G401 (cell line): ENCODE measurements around the gene SELENOO. TPM values are rescaled to one million over a fixed set of nuclear protein-coding genes. Genes with fewer than 3 reads are reported as not detected.

Source experiments
- DNase-seq: peaks from one replicate; pipeline ENCODE4 v3.0.0-alpha.2; 2015; ENCODE audit warnings: low spot score
- in situ Hi-C: cut with HindIII; loops from 2 replicates; pipeline ENCODE4 v1.10.0; 2016; ENCODE audit warnings: low sequenced_read_pairs, mixed read lengths
- total RNA-seq: library from RNA; depleted of rRNA; stranded (reverse); fragments of >200 nt; shearing (Covaris generic); gene quantifications from 2 replicates; pipeline ENCODE4 v1.2.3, GENCODE V29; 2014

The SELENOO gene
- total RNA-seq, 1 experiment from 2014 or later, result 40.7 TPM

DNA sequence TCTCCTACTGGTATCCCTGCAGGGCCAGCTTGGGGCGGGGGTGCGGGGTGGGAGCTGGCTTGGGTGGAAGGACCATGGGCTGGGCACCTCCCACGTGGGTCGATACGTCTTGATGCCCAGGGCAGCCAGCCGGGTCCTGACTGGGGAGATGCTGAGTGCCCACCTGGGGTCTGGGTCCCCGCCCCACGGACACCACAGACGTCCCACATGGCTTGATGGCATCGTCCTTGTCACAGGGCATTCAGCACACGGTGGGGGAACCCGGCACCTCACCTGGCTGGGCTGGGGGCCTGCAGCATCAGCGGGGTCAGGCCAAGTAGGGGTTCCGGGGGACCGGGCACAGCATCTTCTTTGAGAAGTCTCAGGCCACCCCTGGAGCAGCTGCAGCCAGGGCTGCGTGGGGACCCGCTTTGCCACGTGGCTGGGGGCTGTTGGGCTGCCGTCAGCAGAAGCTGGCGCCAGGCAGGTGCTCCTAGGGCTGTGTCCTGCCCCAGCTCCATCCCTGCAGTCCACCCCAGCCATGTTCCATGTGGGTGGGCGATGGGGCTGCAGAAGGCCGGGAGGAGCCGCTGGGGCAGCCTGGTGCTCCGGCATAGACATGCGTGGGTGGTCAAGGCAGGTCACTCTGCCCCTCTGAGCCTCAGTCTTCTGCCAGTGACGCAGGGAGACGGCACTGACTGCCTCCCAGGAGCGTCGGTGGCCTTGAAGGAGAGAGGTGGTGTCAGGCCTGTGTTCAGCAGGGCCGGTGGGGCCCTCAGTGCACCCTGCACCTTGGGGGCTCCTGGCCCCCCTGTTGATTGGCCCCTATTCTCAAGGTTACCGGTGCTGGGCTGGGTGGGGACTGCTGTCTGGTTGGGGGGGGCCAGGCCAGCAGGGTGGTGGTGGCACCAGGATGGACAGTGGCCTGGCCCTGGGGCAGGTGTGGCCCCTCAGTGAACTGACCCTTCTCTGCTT is 8.4 kb downstream of the SELENOO start:
- in situ Hi-C loops, result no loop called here
- DNase-seq, result peak; percentile 27

DNA sequence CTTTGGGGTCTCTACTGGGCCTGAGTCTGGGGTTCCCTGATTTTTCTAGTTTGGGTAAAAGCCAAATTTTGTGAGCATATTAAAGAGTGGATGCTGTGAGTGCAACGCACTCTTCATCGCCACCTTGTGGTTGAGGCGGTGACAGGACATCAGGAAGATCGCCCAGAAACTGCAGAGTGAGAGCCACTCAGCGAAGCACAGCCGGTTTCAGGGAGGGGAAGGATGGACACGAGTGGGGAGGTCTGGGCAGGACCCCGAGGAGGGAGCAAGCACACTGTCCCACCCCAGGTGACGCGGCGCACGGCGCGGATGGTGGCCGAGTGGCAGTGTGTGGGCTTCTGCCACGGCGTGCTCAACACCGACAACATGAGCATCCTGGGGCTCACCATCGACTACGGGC is 9.1 kb downstream of the SELENOO start:
- in situ Hi-C loops, result no loop called here
- DNase-seq, result peak; percentile 87

DNA sequence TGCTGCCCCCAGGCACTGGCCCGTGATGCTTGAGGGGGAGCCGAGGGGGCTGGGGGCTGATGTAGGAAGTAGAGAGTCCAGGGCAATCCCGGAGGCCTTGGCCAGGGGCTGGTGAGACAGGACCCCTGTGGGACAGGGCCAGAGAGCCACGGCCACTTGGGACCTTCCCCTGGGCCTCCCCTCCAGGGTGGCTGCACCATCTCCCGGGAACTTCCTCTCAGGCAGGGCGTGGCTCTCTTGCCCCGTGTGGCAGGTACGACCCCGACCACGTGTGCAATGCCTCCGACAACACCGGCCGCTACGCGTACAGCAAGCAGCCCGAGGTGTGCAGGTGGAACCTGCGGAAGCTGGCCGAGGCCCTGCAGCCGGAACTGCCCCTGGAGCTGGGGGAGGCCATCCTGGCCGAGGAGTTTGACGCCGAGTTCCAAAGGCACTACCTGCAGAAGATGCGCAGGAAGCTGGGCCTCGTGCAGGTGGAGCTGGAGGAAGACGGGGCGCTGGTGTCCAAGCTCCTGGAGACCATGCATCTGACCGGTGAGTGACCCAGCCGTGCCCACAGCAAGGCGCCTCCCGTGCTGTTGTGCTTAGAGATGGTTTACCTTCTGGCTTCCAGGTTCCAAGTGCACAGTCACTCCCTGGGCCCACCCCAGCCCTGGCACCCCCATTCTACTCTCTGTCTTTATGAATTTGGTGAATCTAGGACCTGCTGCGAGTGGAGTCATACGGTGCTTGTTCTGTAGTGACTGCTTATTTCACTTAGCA is 9.7 kb downstream of the SELENOO start:
- in situ Hi-C loops, result no loop called here
- DNase-seq, result no peak

DNA sequence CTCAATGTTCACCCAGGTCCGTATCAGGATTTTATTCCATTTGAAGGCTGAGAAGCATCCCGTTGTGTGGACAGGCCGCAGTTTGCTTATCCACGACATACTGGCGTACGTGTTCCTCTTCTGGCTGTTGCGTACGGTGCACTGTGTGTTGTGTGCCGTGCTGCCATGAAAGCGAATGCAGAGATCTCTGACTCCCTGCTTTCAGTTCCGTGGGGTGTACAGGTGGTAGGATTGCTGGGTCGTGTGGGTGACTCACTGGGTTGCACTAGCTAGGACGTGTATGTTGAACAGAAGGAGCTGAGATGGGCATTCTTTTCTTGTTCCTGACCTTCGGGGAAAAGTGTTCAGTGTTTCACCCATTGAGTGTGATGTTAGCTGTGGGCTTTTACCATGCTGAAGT is 10.3 kb downstream of the SELENOO start:
- in situ Hi-C loops, result no loop called here
- DNase-seq, result no peak

DNA sequence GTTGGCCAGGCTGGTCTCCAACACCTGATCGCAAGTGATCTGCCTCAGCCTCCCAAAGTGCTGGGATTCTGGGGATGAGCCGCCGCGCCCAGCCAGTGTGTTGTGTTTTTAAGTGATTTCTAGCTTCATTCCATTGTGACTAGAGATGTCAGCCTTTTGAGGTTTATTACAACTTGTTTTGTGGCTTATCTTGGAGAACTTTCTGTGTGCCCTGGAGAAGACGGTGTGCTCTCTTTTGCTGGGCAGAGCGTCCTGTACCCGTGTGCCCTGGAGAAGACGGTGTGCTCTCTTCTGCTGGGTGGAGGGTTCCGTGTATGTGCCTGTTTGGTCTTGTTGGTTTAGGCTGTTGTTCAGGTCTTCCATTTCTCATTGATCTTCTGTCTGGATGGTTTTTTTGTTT is 12.5 kb downstream of the SELENOO start:
- in situ Hi-C loops, result no loop called here
- DNase-seq, result no peak

DNA sequence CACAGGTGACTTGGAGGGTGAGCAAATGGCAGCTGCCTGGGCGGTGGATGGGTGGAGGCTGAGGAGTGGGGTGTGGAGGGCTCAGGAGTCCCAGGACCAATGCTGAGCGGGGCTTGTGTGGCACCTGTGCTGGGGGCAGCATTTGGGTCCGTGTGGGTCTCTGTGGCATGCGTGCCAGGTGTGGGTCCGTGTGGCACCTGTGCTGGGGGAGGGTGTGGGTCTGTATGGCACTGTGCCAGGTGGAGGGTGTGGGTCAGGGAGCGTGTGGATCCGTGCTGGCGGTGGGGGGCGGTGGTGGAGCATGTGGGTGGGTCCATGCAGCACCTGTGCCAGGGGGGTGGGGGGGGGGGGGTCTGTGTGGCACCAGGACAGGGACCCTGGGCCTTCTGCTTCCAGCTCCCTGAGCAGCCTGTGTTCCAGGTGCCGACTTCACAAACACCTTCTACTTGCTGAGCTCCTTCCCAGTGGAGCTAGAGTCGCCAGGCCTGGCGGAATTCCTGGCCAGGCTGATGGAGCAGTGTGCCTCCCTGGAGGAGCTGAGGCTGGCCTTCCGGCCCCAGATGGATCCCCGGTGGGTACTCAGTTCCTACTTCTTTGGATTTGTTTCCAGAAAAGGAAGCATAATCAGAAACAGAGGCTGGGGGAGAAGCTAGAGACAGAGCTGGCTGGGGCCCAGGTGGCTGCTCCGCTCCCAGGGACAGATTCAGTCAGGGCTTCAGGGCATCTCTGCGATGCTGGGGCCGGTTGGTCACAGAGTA is 14.7 kb downstream of the SELENOO start:
- in situ Hi-C loops, result no loop called here
- peak; percentile 61 for DNase-seq

- in situ Hi-C loops, result no loop called here
Measured at GRCh38 chr22:50216055-50216683, 15.4 kb downstream of the SELENOO start.

GRCh38 chr22:50216684-50217520 is 16.1 kb downstream of the SELENOO start:
- DNase-seq, result no peak
- in situ Hi-C loops, result no loop called here

More at GRCh38 chr22:50216055-50216683, 15.4 kb downstream of the SELENOO start:
- DNase-seq, result no peak

DNA sequence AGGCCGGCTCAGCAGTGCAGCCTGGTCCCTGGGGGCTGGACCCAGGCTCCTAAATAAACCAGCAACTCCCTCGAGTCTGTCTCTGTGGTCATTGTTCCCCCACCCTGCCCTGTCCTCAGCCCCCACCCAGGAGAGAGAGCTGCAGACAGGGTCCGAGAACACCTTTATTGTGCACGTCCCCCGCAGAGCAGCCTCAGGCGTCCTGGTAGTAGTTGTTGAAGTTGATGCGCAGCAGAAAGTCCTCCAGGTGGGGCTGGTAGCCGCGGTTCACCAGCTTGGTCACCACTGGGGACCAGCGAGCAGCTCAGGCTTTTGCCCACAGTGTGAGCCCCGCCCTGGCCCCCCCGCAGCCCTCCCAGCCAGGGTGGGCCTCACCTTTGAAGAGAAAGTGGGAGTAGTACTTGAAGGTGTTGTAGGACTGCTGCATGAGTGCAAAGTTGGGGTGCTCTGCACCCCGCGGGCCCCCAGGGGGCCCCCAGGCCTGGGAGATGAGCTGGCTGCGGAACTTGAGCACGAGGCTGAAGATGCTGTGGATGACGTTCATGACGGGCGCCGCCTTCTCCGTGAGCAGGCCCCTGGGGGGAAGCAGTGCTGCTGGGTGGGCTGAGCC is 16.8 kb downstream of the SELENOO start:
- in situ Hi-C loops, result no loop called here
- DNase-seq, result no peak

DNA sequence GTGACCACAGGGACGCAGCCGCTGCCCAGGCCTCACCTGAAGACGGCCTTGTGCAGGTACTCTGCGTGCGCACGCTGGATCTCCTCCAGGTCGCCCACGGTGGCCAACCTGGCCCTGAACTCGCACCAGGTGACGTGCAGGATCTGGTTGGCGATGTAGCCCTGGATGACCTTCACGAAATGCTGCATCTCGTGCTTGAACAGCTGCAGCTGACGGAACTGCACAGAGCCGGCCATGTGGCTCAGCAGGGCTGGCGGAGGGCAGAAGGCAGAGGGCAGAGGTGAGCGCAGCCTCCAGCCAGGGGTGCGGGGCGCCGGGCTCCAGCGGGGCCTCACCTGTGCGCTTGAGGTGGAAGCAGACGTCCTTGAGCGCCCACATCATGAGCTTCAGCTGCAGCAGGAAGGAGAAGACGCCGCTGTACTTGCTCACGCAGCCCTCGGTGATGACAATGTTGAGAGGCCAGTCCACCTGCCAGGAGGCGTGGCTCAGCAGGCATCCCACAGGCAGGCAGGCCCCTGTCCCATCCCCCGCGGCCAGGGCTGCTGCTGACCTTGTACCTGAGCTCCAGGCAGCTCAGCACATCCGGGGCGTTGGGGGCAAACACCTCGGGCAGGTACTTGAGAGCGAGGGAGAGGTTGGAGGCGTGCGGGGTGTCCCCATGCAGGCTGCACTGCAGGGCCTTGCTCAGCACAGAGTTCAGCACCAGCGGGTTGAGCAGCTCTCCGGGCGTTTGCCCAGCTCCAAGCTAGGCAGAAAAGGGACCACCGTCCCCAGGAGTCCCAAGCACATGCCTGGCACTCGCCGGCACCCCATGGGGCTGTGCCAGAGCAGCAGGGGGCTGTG is 17.6 kb downstream of the SELENOO start:
- in situ Hi-C loops, result no loop called here

DNA sequence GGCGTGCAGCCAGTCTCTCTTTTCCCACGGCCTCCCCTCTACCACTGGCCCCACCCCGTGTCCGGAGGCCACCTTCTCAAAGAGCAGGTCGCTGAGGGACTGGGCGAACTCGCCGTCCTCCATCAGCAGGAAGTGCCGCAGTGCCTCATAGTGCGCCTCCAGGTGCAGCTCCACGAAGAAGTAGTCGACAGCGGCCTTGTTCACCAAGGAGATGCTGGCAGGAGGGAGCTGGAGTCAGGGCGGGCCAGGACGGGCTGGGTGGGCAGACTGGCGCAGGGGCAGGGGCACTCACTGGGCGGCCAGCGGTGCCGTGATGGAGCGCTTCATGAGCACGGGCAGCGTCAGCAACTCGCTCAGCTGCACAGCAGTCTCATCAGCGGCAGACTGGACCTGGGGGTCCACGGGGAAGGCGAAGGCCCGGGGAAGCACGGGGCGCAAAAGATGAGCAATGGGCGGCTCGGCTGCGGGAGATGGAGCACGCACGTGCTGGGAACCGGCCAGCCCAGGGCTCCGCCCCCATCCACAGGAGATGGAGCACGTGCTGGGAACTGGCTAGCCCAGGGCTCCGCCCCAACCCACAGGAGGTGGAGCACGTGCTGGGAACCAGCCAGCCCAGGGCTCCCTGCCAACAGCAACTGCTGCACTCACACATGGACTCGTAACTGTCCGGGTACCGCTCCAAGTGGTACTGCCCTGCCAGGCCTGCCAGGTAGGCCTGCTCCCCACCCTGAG is 18.4 kb downstream of the SELENOO start:
- in situ Hi-C loops, result no loop called here
- peak; percentile 67 for DNase-seq

More for the DNA sequence above, 17.6 kb downstream of the SELENOO start:
- no peak for DNase-seq

DNA sequence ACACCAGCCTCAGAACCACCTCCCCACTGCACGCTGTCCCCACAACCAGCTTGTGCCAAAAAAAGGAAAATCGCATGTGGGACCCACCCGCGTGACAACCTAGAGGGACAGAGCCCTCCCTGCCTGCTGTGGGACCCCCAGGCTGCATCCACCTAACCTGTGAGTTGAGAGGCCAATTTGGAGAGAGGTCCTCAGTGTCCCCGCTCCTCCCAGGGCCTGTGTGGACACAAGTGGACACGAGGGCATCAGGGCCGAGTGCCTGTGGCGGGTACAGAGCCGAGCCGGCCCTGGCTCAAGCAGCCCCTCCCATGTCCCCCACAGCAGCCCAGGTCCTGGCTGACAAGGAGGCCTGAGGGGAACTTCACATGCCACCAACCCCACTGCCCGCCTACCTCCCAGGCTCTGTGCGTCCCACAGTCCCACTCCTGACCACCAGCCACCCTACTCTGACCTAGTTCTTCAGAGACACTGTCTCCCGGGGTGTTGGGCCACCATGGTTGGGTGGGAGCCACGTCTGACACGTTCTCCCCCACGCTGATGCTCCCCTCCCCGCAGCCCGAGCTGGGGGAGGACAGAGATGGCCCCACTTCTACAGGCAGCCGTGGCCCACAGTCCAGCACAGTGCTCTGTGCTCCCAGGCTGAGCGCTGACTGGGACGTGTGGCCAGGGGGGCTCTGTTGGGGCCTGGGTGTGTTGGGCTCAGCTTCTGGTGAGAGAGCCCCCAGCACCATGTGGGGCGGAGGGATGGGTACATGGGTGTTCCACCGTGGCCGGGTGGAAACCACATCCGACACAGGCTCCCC is 19.2 kb downstream of the SELENOO start:
- no peak for DNase-seq
- in situ Hi-C loops, result no loop called here

GRCh38 chr22:50220603-50221409 is 20.0 kb downstream of the SELENOO start:
- DNase-seq, result no peak
- in situ Hi-C loops, result no loop called here

- in situ Hi-C loops, result no loop called here
- DNase-seq, result no peak
Measured at GRCh38 chr22:50221410-50222300, 20.8 kb downstream of the SELENOO start.
